ENCODE data around the gene EPHA7.

EPHA7 gene

GRCh38 chr6:93218096-93218495 is 201.3 kb downstream of the EPHA7 start:
- Mint-ChIP-seq H3K4me1 (ENCODE audit: low read depth) (no peaks in the 10 kb centered on the region), H3K9me3 (peaks cover 13% of the 10 kb centered on the region), H3K27me3 (ENCODE audit: low read depth) (no peaks in the 10 kb centered on the region), H3K36me3 (ENCODE audit: low read depth) (no peaks in the 10 kb centered on the region), H3K27ac (no peak overlapping the region), H3K4me3 (no peak overlapping the region)

DNA sequence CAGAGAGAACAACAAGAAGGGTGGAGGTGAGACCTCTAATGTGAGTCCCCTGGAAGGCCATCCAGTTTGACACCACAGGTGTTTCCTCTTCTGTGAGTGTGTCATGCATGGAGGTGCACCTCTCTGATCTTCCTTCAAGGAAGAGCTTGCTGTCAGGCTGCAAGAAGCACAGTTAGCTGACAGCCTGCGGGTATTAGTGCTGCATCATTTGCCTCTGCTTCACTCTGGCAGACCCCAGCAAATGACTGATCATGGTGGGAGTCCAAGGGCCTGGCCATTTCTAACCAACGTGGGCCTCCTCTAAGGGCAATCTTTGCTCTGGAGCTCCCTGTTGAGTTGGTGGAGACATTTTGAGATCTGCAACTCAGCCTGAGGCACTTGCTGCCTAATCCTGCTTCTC is 206.3 kb downstream of the EPHA7 start:
- no peak overlapping the region for H3K27ac Mint-ChIP-seq
- no peaks in the 10 kb centered on the region for H3K36me3 Mint-ChIP-seq (ENCODE audit: low read depth)
- no peaks in the 10 kb centered on the region for H3K27me3 Mint-ChIP-seq (ENCODE audit: low read depth)
- no peaks in the 10 kb centered on the region for H3K4me1 Mint-ChIP-seq (ENCODE audit: low read depth)
- peaks cover 13% of the 10 kb centered on the region for H3K9me3 Mint-ChIP-seq
- no peak overlapping the region for H3K4me3 Mint-ChIP-seq

DNA sequence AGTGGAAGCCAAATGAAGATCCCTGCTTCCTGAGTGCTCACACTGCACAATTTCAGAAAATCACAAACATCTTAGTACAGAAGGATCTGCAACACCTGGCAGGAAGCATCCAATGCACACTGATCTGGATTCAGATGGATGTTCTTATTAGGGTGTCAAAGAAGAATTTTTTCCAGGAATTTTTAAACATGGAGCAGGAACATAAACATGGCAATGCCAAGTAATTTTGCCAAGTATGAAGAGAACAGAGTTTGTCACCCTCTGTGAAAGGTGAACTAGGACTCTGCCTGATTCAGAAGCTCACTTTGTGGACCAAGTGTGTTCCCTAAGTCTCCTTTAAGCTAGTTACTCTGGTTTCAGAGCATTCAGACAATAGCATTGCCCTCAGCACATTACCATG is 208.5 kb downstream of the EPHA7 start:
- Mint-ChIP-seq H3K27ac (no peak overlapping the region), H3K4me1 (ENCODE audit: low read depth) (no peaks in the 10 kb centered on the region), H3K4me3 (no peak overlapping the region), H3K27me3 (ENCODE audit: low read depth) (no peaks in the 10 kb centered on the region), H3K9me3 (peaks cover 3% of the 10 kb centered on the region), H3K36me3 (ENCODE audit: low read depth) (no peaks in the 10 kb centered on the region)

DNA sequence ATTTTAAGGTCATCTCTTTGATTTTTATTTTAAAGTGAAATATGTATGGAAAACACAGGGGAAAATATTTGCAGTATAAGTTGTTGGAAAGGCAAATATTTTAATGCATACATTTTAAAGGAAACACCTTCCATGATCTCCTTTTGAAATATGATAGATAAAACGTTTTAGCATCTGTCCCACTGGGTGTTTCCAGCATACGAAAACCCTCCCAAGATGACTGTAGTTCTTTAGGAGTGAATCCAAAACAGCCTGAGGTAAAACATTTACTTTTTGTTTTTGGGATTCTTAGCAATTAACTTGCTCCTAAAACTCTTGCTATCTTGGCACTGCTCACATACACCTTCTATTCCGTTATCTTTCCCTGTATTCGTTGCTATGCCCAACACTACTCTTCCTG is 210.0 kb downstream of the EPHA7 start:
- Mint-ChIP-seq H3K9me3 (peaks cover 3% of the 10 kb centered on the region), H3K27ac (no peak overlapping the region), H3K4me3 (no peak overlapping the region), H3K4me1 (ENCODE audit: low read depth) (no peaks in the 10 kb centered on the region), H3K36me3 (ENCODE audit: low read depth) (no peaks in the 10 kb centered on the region), H3K27me3 (ENCODE audit: low read depth) (no peaks in the 10 kb centered on the region)

DNA sequence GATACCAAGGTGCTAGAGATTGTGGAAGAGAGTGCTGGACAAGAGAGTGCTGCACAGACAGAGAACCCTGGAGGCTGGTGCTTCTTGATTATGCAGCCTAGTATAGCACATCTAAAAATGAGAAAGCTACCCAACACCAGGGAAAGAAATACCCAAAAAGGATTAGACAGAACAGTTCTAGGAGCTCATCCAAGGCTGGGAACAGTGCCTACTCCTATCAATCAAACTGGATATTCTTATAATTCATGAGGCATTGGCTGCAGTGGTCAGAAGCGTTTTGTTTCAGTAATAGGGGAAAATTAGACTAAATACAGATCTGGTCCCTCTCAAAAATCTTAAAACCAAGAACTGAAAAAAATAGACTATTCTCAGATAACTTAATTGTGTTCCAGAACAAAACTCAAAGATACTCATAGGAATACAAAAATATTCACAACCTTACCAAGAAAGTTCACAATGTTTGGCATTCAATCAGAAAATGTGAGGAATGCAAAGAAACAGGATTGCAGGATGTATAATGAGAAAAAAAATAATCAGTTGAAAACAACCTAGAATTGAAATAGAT is 222.9 kb downstream of the EPHA7 start:
- no peak overlapping the region for H3K27ac Mint-ChIP-seq

DNA sequence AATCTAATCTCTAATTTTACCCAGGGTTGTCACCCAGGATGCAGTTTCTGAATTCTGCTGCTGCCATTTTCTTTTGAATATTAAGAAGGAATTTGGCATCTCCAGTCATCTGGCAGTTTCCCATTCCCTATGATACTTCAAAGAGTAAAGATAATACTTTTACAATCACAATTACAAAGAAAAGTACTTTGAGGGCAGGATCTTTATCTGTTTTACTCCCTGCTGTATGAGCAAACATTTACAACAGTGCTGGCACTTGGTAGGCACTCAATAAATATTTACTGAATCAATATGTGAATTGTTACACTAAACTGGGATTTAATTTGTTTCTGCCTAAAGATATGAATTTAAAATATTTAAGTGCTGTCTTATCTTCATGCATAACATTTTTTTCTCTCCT is 224.9 kb downstream of the EPHA7 start:
- H3K9me3 Mint-ChIP-seq = peaks cover 8% of the 10 kb centered on the region
- no peaks in the 10 kb centered on the region for H3K36me3 Mint-ChIP-seq (ENCODE audit: low read depth)
- H3K27ac Mint-ChIP-seq = no peak overlapping the region
- H3K27me3 Mint-ChIP-seq (ENCODE audit: low read depth) = no peaks in the 10 kb centered on the region
- H3K4me3 Mint-ChIP-seq = no peak overlapping the region
- no peaks in the 10 kb centered on the region for H3K4me1 Mint-ChIP-seq (ENCODE audit: low read depth)

More for the DNA sequence above, 222.9 kb downstream of the EPHA7 start:
- H3K27me3 Mint-ChIP-seq (ENCODE audit: low read depth) = no peaks in the 10 kb centered on the region
- no peak overlapping the region for H3K4me3 Mint-ChIP-seq
- no peaks in the 10 kb centered on the region for H3K4me1 Mint-ChIP-seq (ENCODE audit: low read depth)
- no peaks in the 10 kb centered on the region for H3K36me3 Mint-ChIP-seq (ENCODE audit: low read depth)
- H3K9me3 Mint-ChIP-seq = peaks cover 8% of the 10 kb centered on the region

DNA sequence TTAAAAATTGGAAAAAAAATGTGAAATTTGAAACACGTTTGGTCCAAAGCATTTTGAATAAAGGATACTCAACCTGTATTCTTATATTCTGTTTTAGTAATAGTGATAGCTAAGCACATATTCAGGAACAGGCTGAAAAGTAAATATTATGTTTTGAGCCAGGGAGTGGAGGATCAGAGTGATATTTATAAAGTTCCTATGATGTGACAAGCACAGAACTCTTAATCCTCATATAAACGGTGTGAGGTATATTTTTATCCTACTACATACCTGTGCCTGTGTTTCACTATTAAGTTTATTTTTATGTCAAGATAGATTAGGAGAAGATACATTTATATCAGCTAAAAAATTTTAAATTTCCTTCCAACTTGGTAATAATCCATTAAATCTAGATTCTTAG is 225.5 kb downstream of the EPHA7 start:
- Mint-ChIP-seq H3K27ac (no peak overlapping the region), H3K4me3 (no peak overlapping the region), H3K36me3 (ENCODE audit: low read depth) (no peaks in the 10 kb centered on the region), H3K4me1 (ENCODE audit: low read depth) (no peaks in the 10 kb centered on the region), H3K27me3 (ENCODE audit: low read depth) (no peaks in the 10 kb centered on the region), H3K9me3 (peaks cover 4% of the 10 kb centered on the region)

All from T-helper 1 cell treated with Interleukin-12 subunit alpha and Interleukin-12 subunit beta and Interleukin-4 antibody, amounts not matched to agents 30 μg/mL and 1 μg/mL, for 36 hours (primary cell).